Astrocyte (in vitro differentiated cells and primary cell): Measurements from ENCODE around the gene THSD7B. TPM values are rescaled to one million over a fixed set of nuclear protein-coding genes. Genes with fewer than 3 reads are reported as not detected.
"Not testable (repeated sequence)": the region's sequence is repeated elsewhere in the genome, so short reads cannot be mapped to it uniquely, and the experiment has no call there.

Experiments used
- DNase-seq: peaks from one replicate; pipeline ENCODE4 v3.0.0-alpha.2; 2010; ENCODE audit warnings: low read depth
- FAIRE-seq: peaks from 2 replicates; lab custom pipeline; 2011; peaks lifted over from hg19 to GRCh38; lab: Jason Lieb, UNC
- H2AFZ ChIP-seq: 2 replicates; pipeline ENCODE4 v1.6.0; 2012; ENCODE audit warnings: low read depth, low read length, inconsistent platforms
- H3K27ac ChIP-seq: 2 replicates; pipeline ENCODE4 v1.5.1; 2011; ENCODE audit warnings: low read depth, low read length, inconsistent platforms
- H3K27me3 ChIP-seq: 2 replicates; pipeline ENCODE4 v1.6.0; 2011; ENCODE audit warnings: low read length, inconsistent platforms; ENCODE audit not compliant: insufficient read depth
- H3K36me3 ChIP-seq: 2 replicates; pipeline ENCODE4 v1.5.1; 2011; ENCODE audit warnings: low read length, inconsistent platforms; ENCODE audit not compliant: insufficient read depth
- H3K4me1 ChIP-seq: 2 replicates; pipeline ENCODE4 v1.5.1; 2011; ENCODE audit warnings: low read length, inconsistent platforms; ENCODE audit not compliant: insufficient read depth
- H3K4me2 ChIP-seq: 2 replicates; pipeline ENCODE4 v1.6.0; 2012; ENCODE audit warnings: low read length, inconsistent platforms
- H3K4me3 ChIP-seq: 2 replicates; pipeline ENCODE4 v1.5.1; 2011; ENCODE audit warnings: low read depth, mild to moderate bottlenecking, low read length, inconsistent platforms; ENCODE audit not compliant: insufficient read depth
- H3K79me2 ChIP-seq: 2 replicates; pipeline ENCODE4 v1.6.0; 2012; ENCODE audit warnings: mild to moderate bottlenecking, low read length, inconsistent platforms; ENCODE audit not compliant: insufficient read depth
- H3K9ac ChIP-seq: 2 replicates; pipeline ENCODE4 v1.6.0; 2012; ENCODE audit warnings: mild to moderate bottlenecking, low read length, inconsistent platforms
- H3K9me3 ChIP-seq: 2 replicates; pipeline ENCODE4 v1.5.1; 2012; ENCODE audit warnings: low read depth, mild to moderate bottlenecking, low read length, inconsistent platforms; ENCODE audit not compliant: insufficient read depth
- H4K20me1 ChIP-seq: 2 replicates; pipeline ENCODE4 v1.6.0; 2012; ENCODE audit warnings: low read length, inconsistent platforms; ENCODE audit not compliant: insufficient read depth
- H3K27ac Mint-ChIP-seq: one replicate; pipeline ENCODE4 v1.8.0; 2021; ENCODE audit warnings: mild to moderate bottlenecking, mixed read lengths; ENCODE audit not compliant: unreplicated experiment
- H3K27me3 Mint-ChIP-seq: one replicate; pipeline ENCODE4 v1.8.0; 2021; ENCODE audit warnings: low read depth, mixed read lengths; ENCODE audit not compliant: unreplicated experiment
- H3K36me3 Mint-ChIP-seq: one replicate; pipeline ENCODE4 v1.8.0; 2021; ENCODE audit warnings: low read depth, mixed read lengths; ENCODE audit not compliant: unreplicated experiment
- H3K4me1 Mint-ChIP-seq: one replicate; pipeline ENCODE4 v1.8.0; 2021; ENCODE audit warnings: low read depth, mixed read lengths; ENCODE audit not compliant: unreplicated experiment
- H3K4me3 Mint-ChIP-seq: one replicate; pipeline ENCODE4 v1.8.0; 2021; ENCODE audit warnings: mild to moderate bottlenecking, moderate library complexity, mixed read lengths; ENCODE audit not compliant: unreplicated experiment
- H3K9me3 Mint-ChIP-seq: one replicate; pipeline ENCODE4 v1.8.0; 2021; ENCODE audit warnings: mild to moderate bottlenecking, mixed read lengths; ENCODE audit not compliant: unreplicated experiment
- CTCF ChIP-seq: IDR thresholded peaks from 2 replicates; pipeline ENCODE4 v1.5.1; 2011; ENCODE audit warnings: low read depth, mild to moderate bottlenecking, inconsistent platforms, low read length, moderate library complexity; ENCODE audit not compliant: insufficient read depth
- EZH2 ChIP-seq: IDR thresholded peaks from 2 replicates; pipeline ENCODE4 v1.6.1; 2012; ENCODE audit warnings: mild to moderate bottlenecking, low read length, inconsistent platforms; ENCODE audit not compliant: insufficient read depth
- total RNA-seq: library from RNA; stranded (reverse); gene quantifications from 2 replicates; pipeline ENCODE4 v1.2.1, GENCODE V29; 2021

Gene THSD7B
- total RNA-seq, 1 donor from 2014 or later: 0.18 TPM

GRCh38 chr2:137096693-137097092 is 331.3 kb downstream of the THSD7B start:
- H3K27ac Mint-ChIP-seq: no peak overlapping the region
- H3K4me3 ChIP-seq: no peak overlapping the region
- H4K20me1 ChIP-seq: no peaks in the 10 kb centered on the region
- no peak for TF ChIP-seq EZH2
- no peak for TF ChIP-seq CTCF
- H3K79me2 ChIP-seq: no peaks in the 10 kb centered on the region
- no peaks in the 10 kb centered on the region for H3K27me3 Mint-ChIP-seq
- H3K36me3 Mint-ChIP-seq: no peaks in the 10 kb centered on the region
- H3K4me3 Mint-ChIP-seq: no peak overlapping the region
- H3K4me1 Mint-ChIP-seq: no peaks in the 10 kb centered on the region
- no peak for FAIRE-seq
- H3K4me2 ChIP-seq: no peak overlapping the region
- no peaks in the 10 kb centered on the region for H3K27me3 ChIP-seq
- no peak for DNase-seq
- no peaks in the 10 kb centered on the region for H3K36me3 ChIP-seq
- H3K27ac ChIP-seq: no peak overlapping the region
- H3K9ac ChIP-seq: no peak overlapping the region
- no peak overlapping the region for H2AFZ ChIP-seq
- no peaks in the 10 kb centered on the region for H3K9me3 ChIP-seq
- H3K9me3 Mint-ChIP-seq: no peaks in the 10 kb centered on the region
- no peaks in the 10 kb centered on the region for H3K4me1 ChIP-seq

DNA sequence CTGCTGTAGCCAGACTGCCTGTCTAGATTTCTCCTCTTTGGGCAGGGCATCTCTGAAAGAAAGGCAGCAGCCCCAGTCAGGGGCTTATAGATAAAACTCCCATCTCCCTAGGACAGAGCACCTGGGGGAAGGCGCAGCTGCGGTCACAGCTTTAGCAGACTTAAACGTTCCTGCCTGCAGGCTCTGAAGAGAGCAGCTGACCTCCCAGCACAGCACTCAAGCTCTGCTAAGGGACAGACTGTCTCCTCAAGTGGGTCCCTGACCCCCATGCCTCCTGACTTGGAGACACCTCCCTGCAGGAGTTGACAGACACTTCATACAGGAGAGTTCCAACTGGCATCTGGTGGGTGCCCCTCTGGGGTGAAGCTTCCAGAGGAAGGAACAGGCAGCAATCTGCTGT is 336.5 kb downstream of the THSD7B start:
- not testable (repeated sequence) for H3K27me3 ChIP-seq, H3K4me2 ChIP-seq, H3K27ac ChIP-seq, H3K27ac Mint-ChIP-seq, H3K4me1 ChIP-seq, H3K9ac ChIP-seq, H3K4me1 Mint-ChIP-seq, H3K36me3 Mint-ChIP-seq, H3K4me3 Mint-ChIP-seq, H3K4me3 ChIP-seq, DNase-seq, FAIRE-seq, H4K20me1 ChIP-seq, H2AFZ ChIP-seq, H3K36me3 ChIP-seq, H3K27me3 Mint-ChIP-seq, H3K79me2 ChIP-seq, H3K9me3 ChIP-seq
- H3K9me3 Mint-ChIP-seq: peaks cover 15% of the 10 kb centered on the region

GRCh38 chr2:137107904-137108303 is 342.6 kb downstream of the THSD7B start:
- H3K4me3 Mint-ChIP-seq: no peak overlapping the region
- FAIRE-seq (peak; percentile 43), DNase-seq (no peak)
- Histone ChIP-seq H4K20me1 (no peaks in the 10 kb centered on the region), H2AFZ (no peak overlapping the region), H3K27ac (no peak overlapping the region), H3K36me3 (no peaks in the 10 kb centered on the region), H3K4me3 (no peak overlapping the region), H3K4me2 (no peak overlapping the region), H3K79me2 (no peaks in the 10 kb centered on the region), H3K9me3 (no peaks in the 10 kb centered on the region), H3K4me1 (no peaks in the 10 kb centered on the region), H3K9ac (no peak overlapping the region), H3K27me3 (no peaks in the 10 kb centered on the region)
- no peaks in the 10 kb centered on the region for H3K4me1 Mint-ChIP-seq
- H3K36me3 Mint-ChIP-seq: no peaks in the 10 kb centered on the region
- no peaks in the 10 kb centered on the region for H3K27me3 Mint-ChIP-seq
- H3K9me3 Mint-ChIP-seq: peaks cover 17% of the 10 kb centered on the region
- no peak overlapping the region for H3K27ac Mint-ChIP-seq
- TF ChIP-seq CTCF (no peak), EZH2 (no peak)
